Ammon's horn (tissue), 1 donor: ENCODE data around the gene ZNF423.
"Not testable (repeated sequence)": the region's sequence is repeated elsewhere in the genome, so short reads cannot be mapped to it uniquely, and the experiment has no call there.

ENCODE experiments used
- DNase-seq: peaks from one replicate; pipeline ENCODE4 v3.0.0-alpha.2; 2016; ENCODE audit warnings: low spot score

Gene ZNF423

GRCh38 chr16:49510654-49511305, 345.1 kb downstream of the ZNF423 start:
- DNase-seq = peak; percentile 57

- DNase-seq = no peak
Measured at GRCh38 chr16:49510141-49510540, 345.8 kb downstream of the ZNF423 start.

GRCh38 chr16:49506058-49507013, 349.6 kb downstream of the ZNF423 start:
- not testable (repeated sequence) for DNase-seq

GRCh38 chr16:49505556-49505955, 350.4 kb downstream of the ZNF423 start:
- DNase-seq = no peak

- no peak for DNase-seq
Measured at GRCh38 chr16:49504626-49505025, 351.3 kb downstream of the ZNF423 start.

- DNase-seq = no peak
Measured at GRCh38 chr16:49504023-49504364, 351.9 kb downstream of the ZNF423 start.

- DNase-seq = no peak
Measured at GRCh38 chr16:49503256-49504022, 352.5 kb downstream of the ZNF423 start.

GRCh38 chr16:49502136-49502881, 353.6 kb downstream of the ZNF423 start:
- DNase-seq = no peak

GRCh38 chr16:49499869-49500610, 355.9 kb downstream of the ZNF423 start:
- DNase-seq = no peak

- no peak for DNase-seq
Measured at GRCh38 chr16:49499414-49499785, 356.5 kb downstream of the ZNF423 start.

GRCh38 chr16:49498666-49499413, 357.1 kb downstream of the ZNF423 start:
- DNase-seq = peak; percentile 49

- peak; percentile 65 for DNase-seq
Measured at GRCh38 chr16:49498264-49498663, 357.6 kb downstream of the ZNF423 start.

GRCh38 chr16:49497466-49497865, 358.4 kb downstream of the ZNF423 start:
- no peak for DNase-seq

- DNase-seq = no peak
Measured at GRCh38 chr16:49496656-49497055, 359.3 kb downstream of the ZNF423 start.

- DNase-seq = no peak
Measured at GRCh38 chr16:49495596-49496355, 360.1 kb downstream of the ZNF423 start.

- no peak for DNase-seq
Measured at GRCh38 chr16:49494891-49495566, 360.9 kb downstream of the ZNF423 start.

GRCh38 chr16:49494474-49494873, 361.4 kb downstream of the ZNF423 start:
- DNase-seq = no peak

- no peak for DNase-seq
Measured at GRCh38 chr16:49493836-49494235, 362.1 kb downstream of the ZNF423 start.
